ENCODE measurements around the gene IL37. TPM values are rescaled to one million over a fixed set of nuclear protein-coding genes. Genes with fewer than 3 reads are reported as not detected.

Gene IL37
- total and polyA plus RNA-seq, 2 donors (not counting 3 experiments of a cell fraction or from before 2014, with no cell fraction given), result not detected

- no peak overlapping the region for H3K27ac ChIP-seq (ENCODE audit: insufficient read depth, low read depth, low read length)
These were observed 31.4 kb upstream of the IL37 start for GRCh38 chr2:112879491-112880041.

GRCh38 chr2:112880091-112880531 lies 30.9 kb upstream of the IL37 start:
- dilution Hi-C loops (cut with MboI; ENCODE audit: extremely low pct_ligation_motif_present, low sequenced_read_pairs), result no loop called here
- TF ChIP-seq MAX (IDR thresholded peaks at IDR 0.05; ENCODE audit: insufficient read depth, insufficient read length) (no peak), POLR2A (IDR thresholded peaks at IDR 0.05; ENCODE audit: low read depth, low read length) (no peak), JUN (IDR thresholded peaks at IDR 0.05; ENCODE audit: borderline replicate concordance, insufficient read depth, insufficient read length, low read depth) (no peak), FOS (IDR thresholded peaks at IDR 0.05; ENCODE audit: borderline replicate concordance, insufficient read depth, low read length) (no peak)
- H3K27ac ChIP-seq (ENCODE audit: insufficient read depth, low read depth, low read length), result peak overlapping the region; percentile 62
- H3K9me1 ChIP-seq (replicated peaks; ENCODE audit: control insufficient read depth, extremely low read depth, insufficient read depth, low read length), result no peaks in the 10 kb centered on the region
- H3K27me3 ChIP-seq (ENCODE audit: control insufficient read depth in 2 of 2, insufficient read depth in 2 of 2, low read length in 2 of 2), result peaks cover 0 to 3% of the 10 kb centered on the region in 2 experiments
- H3K4me1 ChIP-seq (ENCODE audit: control insufficient read depth, extremely low read depth, insufficient read depth, low read length), result peaks cover 23% of the 10 kb centered on the region
- intact Hi-C loops (cut with micrococcal nuclease), result loop anchor here (2.0 kb wide), 1 partner anchor 47 kb away; no protein-coding TSS in a partner anchor
- H4K20me1 ChIP-seq (replicated peaks; ENCODE audit: control insufficient read depth, extremely low read depth, insufficient read depth, low read length), result no peaks in the 10 kb centered on the region
- CTCF ChIA-PET, result interaction anchor here (1.5 kb wide), 1 partner anchor 62 kb away, joined by 11 read pairs; no protein-coding TSS in a partner anchor
- FAIRE-seq (no peak), DNase-seq (ENCODE audit: low read depth, low spot score) (no peak)
- no peaks in the 10 kb centered on the region for H3K9me3 ChIP-seq (replicated peaks; ENCODE audit: control insufficient read depth, insufficient read depth, low read length)
- H2AFZ ChIP-seq (ENCODE audit: low read depth, low read length), result no peak overlapping the region
- H3K4me2 ChIP-seq (ENCODE audit: insufficient read depth, low read length), result no peak overlapping the region
- no peaks in the 10 kb centered on the region for H3K79me2 ChIP-seq (ENCODE audit: control insufficient read depth, insufficient read depth, low read length)
- no peaks in the 10 kb centered on the region for H3K36me3 ChIP-seq (ENCODE audit: control insufficient read depth in 2 of 2, extremely low read depth in 1 of 2, insufficient read depth in 2 of 2, low read length in 2 of 2)
- POLR2A ChIA-PET, result no interaction called here
- H3K4me3 ChIP-seq (replicated peaks in 1 of 3; ENCODE audit: insufficient read depth in 1 of 3, low read depth in 1 of 3, low read length in 3 of 3), result no peak overlapping the region
- BruUV-seq (replicated peaks), result no TSS peak
- no peak overlapping the region for H3K9ac ChIP-seq (replicated peaks; ENCODE audit: extremely low read depth, insufficient read depth, low read length)

More at GRCh38 chr2:112879491-112880041, 31.4 kb upstream of the IL37 start:
- no peak for TF ChIP-seq MAX (IDR thresholded peaks at IDR 0.05; ENCODE audit: insufficient read depth, insufficient read length)
- TF ChIP-seq GATA2 (IDR thresholded peaks at IDR 0.05; ENCODE audit: insufficient read depth, insufficient read length, low read depth, low read length), result no peak
- no peak for TF ChIP-seq POLR2A (IDR thresholded peaks at IDR 0.05; ENCODE audit: low read depth, low read length)
- TF ChIP-seq FOS (IDR thresholded peaks at IDR 0.05; ENCODE audit: borderline replicate concordance, insufficient read depth, low read length), result no peak
- TF ChIP-seq POLR2AphosphoS5 (IDR thresholded peaks at IDR 0.05; ENCODE audit: insufficient read depth, low read depth, low read length), result no peak
- TF ChIP-seq MYC (IDR thresholded peaks at IDR 0.05; ENCODE audit: low read depth, low read length), result no peak
- TF ChIP-seq EZH2 (IDR thresholded peaks at IDR 0.05; ENCODE audit: borderline replicate concordance, low read depth, low read length, severe bottlenecking), result no peak
- H3K4me2 ChIP-seq (ENCODE audit: insufficient read depth, low read length), result no peak overlapping the region
- no TSS peak for BruUV-seq (replicated peaks)
- dilution Hi-C loops (cut with MboI; ENCODE audit: extremely low pct_ligation_motif_present, low sequenced_read_pairs), result no loop called here
- H4K20me1 ChIP-seq (replicated peaks; ENCODE audit: control insufficient read depth, extremely low read depth, insufficient read depth, low read length), result no peaks in the 10 kb centered on the region
- DNase-seq (ENCODE audit: low read depth, low spot score) (no peak), FAIRE-seq (no peak)
- no peaks in the 10 kb centered on the region for H3K9me1 ChIP-seq (replicated peaks; ENCODE audit: control insufficient read depth, extremely low read depth, insufficient read depth, low read length)
- POLR2A ChIA-PET, result no interaction called here
- no peaks in the 10 kb centered on the region for H3K36me3 ChIP-seq (ENCODE audit: control insufficient read depth in 2 of 2, extremely low read depth in 1 of 2, insufficient read depth in 2 of 2, low read length in 2 of 2)
- peaks cover 0 to 3% of the 10 kb centered on the region in 2 experiments for H3K27me3 ChIP-seq (ENCODE audit: control insufficient read depth in 2 of 2, insufficient read depth in 2 of 2, low read length in 2 of 2)
- intact Hi-C loops (cut with micrococcal nuclease), result loop anchor here (2.0 kb wide), 1 partner anchor 47 kb away; no protein-coding TSS in a partner anchor
- no peaks in the 10 kb centered on the region for H3K9me3 ChIP-seq (replicated peaks; ENCODE audit: control insufficient read depth, insufficient read depth, low read length)
- peaks cover 23% of the 10 kb centered on the region for H3K4me1 ChIP-seq (ENCODE audit: control insufficient read depth, extremely low read depth, insufficient read depth, low read length)
- no peak overlapping the region for H2AFZ ChIP-seq (ENCODE audit: low read depth, low read length)
- CTCF ChIA-PET, result no interaction called here
- no peak overlapping the region for H3K9ac ChIP-seq (replicated peaks; ENCODE audit: extremely low read depth, insufficient read depth, low read length)
- H3K79me2 ChIP-seq (ENCODE audit: control insufficient read depth, insufficient read depth, low read length), result no peaks in the 10 kb centered on the region
- no peak overlapping the region for H3K4me3 ChIP-seq (replicated peaks in 1 of 3; ENCODE audit: insufficient read depth in 1 of 3, low read depth in 1 of 3, low read length in 3 of 3)

All from endothelial cell of umbilical vein (primary cell).